CD4-positive, alpha-beta T cell treated with Interferon alpha-2 for 1 hour (primary cell): ENCODE measurements around the gene DES.
A peak's percentile ranks its signal among the peaks of the same experiment; 100 is the strongest.
"Not testable (repeated sequence)": the region's sequence is repeated elsewhere in the genome, so short reads cannot be mapped to it uniquely, and the experiment has no call there.

Experiments
- DNase-seq, 2 donors: peaks; one replicate each; pipeline ENCODE4 v3.0.0-alpha.2; 2020 to 2022

DES gene

GRCh38 chr2:219400562-219400961 is 17.6 kb upstream of the DES start:
- no peak for DNase-seq

- DNase-seq, result no peak
These were observed 16.6 kb upstream of the DES start for GRCh38 chr2:219401606-219402005.

DNA sequence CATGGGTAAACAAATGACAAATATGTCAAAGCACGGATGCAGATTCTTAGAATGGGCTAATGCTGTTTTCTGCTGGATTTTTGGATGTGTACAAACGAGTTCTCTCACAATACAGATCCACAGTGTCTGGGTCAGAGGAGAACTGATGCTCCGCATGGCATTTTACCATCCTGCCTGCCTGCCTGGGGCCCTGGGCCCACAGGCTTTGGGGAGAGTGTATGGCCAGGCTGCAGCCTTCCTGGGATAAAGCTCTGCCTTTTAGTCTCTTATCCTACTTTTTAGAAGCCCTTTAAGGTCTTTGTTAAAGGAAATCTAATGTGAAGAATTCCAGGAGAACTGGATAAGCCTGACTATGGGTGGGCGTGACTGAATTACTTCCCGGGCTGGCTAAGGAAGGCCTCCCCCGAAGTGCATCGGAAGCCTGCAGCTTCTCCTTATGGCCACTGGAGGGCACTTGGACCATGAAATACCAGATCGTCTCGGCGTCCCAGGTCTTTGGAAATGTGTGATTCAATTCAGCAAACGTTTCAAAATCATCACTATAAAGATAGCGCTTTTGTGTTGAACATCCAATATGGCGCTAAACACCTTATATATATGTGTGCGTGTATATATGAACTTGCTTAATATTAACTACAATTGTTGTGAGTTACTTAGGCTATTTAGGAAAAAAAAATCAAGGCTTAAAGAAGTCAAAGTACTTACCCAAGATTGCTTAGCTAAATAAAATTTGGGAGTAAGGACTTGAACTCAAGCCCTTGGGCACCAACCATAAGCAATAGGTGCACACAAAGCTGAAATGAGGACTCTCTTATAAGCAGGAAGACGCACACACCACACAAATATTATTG is 15.3 kb upstream of the DES start:
- peak; percentile 54 to 71 for DNase-seq

GRCh38 chr2:219403861-219404260 is 14.3 kb upstream of the DES start:
- DNase-seq, result no peak

- DNase-seq, result no peak
These were observed 13.8 kb upstream of the DES start for GRCh38 chr2:219404291-219404910.

DNA sequence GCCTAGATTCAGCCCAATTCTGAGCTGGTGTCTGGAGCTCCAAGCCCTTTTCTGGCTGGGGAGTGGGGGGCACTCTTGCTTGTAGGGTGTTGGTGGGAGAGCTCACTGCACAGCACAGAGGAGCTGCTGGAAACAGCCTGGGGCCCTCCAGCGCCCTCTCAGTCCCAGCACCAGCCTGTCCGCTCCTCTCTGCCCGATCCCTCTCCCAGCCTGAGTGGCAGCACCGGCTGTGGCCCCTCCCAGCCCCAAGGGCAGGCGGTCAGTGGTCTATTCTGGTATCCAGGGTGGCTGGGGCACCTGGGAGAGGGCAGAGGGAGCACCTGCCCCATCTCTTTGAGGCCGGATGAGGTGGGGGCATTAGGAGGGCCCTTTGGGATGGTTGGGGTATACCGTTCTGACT is 13.2 kb upstream of the DES start:
- DNase-seq, result no peak

- DNase-seq, result no peak
These were observed 12.7 kb upstream of the DES start for GRCh38 chr2:219405451-219405850.

- no peak for DNase-seq
These were observed 12.0 kb upstream of the DES start for GRCh38 chr2:219405958-219406860.

- DNase-seq, result no peak
These were observed 11.3 kb upstream of the DES start for GRCh38 chr2:219406861-219407230.

- not testable (repeated sequence) for DNase-seq
These were observed 10.8 kb upstream of the DES start for GRCh38 chr2:219407343-219407742.

DNA sequence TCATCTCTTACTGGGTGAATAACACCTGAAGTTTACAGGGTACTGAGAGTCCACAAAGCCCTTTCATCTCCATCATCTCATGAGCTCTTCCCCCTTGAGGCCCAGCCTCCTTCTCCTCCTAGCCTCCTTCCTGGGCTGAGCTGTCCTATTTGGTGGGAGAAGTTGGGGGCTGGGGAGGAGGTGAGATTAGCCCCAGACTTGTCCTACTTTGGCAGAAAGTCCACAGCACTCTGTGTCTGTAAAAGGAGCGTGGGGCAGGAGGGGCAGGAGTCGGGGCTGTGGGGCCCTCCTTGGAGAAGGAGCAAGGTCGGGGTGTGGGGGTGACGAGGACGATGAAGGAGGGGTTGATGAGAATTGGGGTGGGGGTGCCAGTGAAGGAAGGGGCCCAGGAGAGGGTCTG is 10.0 kb upstream of the DES start:
- DNase-seq, result no peak

DNA sequence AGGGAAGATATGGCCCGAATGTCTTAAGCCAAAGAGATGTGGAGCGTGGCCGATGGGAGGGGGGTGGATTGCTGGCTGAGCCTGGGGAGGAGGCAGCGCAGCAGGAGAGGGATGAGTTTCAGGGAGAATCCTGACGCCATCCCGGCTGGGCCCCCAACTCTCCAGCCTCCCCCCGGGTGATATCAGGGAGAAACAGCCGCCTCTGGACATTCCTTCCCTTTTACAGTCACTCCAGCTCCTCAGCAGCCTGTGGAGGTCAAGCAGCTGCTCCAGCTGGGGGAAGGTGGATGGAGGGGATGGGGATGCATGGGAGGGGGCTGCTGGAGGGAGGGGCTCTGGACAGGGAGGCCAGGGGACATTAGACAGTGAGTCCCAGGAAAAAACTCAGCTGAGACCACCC is 9.5 kb upstream of the DES start:
- no peak for DNase-seq

DNA sequence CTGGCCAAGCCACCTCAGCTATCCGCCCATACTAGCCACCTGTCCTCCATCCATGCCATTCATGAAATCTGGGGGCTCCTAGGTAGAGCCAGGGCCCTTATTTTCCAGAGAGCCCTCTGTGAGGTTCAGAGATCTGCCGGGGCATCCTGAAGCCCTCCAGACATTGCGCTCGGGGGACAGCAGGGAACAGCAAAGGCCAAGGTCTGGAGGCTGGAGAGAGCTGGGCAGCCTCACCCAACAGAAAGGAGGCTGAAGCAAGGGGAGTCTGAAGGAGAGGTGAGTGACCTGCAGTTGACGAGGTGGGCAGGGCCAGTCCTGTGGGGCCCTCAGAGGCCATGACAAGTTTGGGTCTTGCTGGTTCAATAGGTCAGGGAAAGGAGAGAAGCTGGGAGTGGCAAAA is 8.6 kb upstream of the DES start:
- DNase-seq, result no peak

DNA sequence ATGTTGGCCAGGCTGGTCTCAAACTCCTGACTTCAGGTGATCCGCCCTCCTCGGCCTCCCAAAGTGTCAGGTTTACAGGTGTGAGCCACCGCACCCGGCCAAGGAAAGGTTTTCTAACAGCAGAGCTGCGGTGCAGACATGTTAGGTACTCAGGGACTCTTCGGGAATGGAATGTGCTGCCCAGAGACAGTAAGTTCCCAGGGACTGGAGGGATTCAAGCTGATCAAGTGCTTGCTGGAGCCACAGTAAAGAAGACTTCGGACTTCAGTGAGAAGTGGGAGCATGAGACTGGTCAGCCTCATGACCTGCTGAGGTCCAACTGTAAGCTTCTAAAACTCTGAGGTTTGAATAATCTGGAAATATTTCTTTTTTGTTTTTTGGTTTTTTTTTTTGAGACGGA is 7.8 kb upstream of the DES start:
- no peak for DNase-seq

- no peak for DNase-seq
These were observed 3.3 kb upstream of the DES start for GRCh38 chr2:219414857-219415256.

- no peak for DNase-seq
These were observed 2.5 kb upstream of the DES start for GRCh38 chr2:219415580-219416234.

GRCh38 chr2:219416235-219416602 is 2.0 kb upstream of the DES start:
- DNase-seq, result no peak

DNA sequence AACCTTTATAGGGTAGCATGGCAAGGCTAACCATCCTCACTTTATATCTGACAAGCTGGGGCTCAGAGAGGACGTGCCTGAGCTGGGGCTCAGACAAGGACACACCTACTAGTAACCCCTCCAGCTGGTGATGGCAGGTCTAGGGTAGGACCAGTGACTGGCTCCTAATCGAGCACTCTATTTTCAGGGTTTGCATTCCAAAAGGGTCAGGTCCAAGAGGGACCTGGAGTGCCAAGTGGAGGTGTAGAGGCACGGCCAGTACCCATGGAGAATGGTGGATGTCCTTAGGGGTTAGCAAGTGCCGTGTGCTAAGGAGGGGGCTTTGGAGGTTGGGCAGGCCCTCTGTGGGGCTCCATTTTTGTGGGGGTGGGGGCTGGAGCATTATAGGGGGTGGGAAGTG is 1.2 kb upstream of the DES start:
- no peak for DNase-seq

DNA sequence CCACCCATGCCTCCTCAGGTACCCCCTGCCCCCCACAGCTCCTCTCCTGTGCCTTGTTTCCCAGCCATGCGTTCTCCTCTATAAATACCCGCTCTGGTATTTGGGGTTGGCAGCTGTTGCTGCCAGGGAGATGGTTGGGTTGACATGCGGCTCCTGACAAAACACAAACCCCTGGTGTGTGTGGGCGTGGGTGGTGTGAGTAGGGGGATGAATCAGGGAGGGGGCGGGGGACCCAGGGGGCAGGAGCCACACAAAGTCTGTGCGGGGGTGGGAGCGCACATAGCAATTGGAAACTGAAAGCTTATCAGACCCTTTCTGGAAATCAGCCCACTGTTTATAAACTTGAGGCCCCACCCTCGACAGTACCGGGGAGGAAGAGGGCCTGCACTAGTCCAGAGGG is 803 bp upstream of the DES start:
- no peak for DNase-seq

DNA sequence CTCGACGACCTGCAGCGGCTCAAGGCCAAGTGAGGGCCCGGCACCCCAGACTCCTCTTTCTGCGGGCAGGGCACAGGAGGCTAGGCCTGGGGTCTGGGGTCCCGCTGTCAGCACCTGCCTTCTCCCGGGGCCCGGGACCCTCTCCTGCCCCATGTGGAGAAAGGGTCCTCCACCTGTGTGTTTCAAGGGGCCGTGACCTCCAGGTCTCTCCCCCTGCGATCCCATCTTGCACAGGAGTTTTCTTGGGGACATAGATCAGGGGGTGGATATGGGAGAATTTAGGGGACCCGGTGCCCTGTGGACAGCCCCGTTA is 791 bp downstream of the DES start:
- no peak for DNase-seq

DNA sequence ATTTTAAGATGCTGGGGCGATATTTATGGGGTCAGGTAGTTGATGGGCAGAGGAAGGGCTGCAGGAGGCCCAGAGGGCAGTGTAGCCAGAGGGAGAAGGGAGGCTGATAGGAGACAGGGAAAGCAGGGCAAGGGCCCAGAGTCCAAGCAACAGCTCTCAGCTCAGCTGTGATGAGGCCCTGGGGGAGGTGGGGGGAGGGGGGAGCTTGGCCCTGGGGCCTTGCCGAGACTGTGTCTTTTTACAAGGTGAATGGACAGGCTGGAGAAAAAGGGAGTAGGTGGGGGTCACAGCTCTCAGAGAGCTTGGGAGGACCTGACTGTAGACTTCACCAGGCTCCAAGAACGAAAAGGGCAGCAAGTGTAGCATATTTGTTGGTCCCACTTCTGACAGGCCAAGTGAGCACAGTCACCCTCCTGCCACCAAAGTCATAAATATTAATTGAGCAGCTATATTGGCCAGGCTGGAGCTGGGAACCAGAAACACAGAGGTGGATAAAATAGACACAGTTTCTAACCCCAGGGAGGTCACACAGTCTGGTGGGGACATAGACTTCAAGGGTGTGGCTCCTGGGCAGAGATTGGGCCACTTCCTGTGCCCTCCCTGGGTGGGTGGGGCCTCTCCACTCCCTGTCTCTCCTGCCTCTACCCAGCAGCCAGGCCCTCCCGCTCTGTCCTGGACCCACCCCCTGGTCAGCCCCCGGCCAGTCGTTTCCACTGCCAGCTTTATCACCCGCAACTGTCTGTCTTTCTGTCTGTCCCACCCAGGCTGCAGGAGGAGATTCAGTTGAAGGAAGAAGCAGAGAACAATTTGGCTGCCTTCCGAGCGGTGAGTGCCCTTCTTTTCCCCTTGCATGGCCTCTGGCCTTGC is 1.4 kb downstream of the DES start:
- no peak for DNase-seq

GRCh38 chr2:219420687-219421086 is 2.5 kb downstream of the DES start:
- DNase-seq, result no peak
